Gastroesophageal sphincter (tissue), 4 donors: Measurements from ENCODE around the gene NPIPB6. TPM values are rescaled to one million over a fixed set of nuclear protein-coding genes. Genes with fewer than 3 reads are reported as not detected.

Experiments
- ATAC-seq: fragments of 150-250 bp; one replicate; pipeline ENCODE4 v1.9.1; 2016; ENCODE audit warnings: mild to moderate bottlenecking, moderate library complexity
- H3K27ac ChIP-seq, 4 donors: fragments of 200-600 bp; sonication (generic) in 3 of 4; 1 replicate in 3 of 4; 2 replicates in 1 of 4; pipeline ENCODE4 v1.5.1; 2016 to 2019
- H3K27me3 ChIP-seq: fragments of 200-600 bp; sonication (generic); one replicate; pipeline ENCODE4 v1.5.1; 2019
- H3K36me3 ChIP-seq, 2 donors: fragments of 200-600 bp; sonication (generic); one replicate each; pipeline ENCODE4 v1.5.1; 2019; ENCODE audit warnings: control low read depth in 1 of 2
- H3K4me1 ChIP-seq, 3 donors: fragments of 200-600 bp; sonication (generic); 1 replicate in 2 of 3; 2 replicates in 1 of 3; pipeline ENCODE4 v1.5.1; 2016 to 2019; ENCODE audit warnings: control low read depth in 2 of 3
- H3K4me3 ChIP-seq, 2 donors: fragments of 200-600 bp; sonication (generic); one replicate each; pipeline ENCODE4 v1.5.1; 2019; ENCODE audit warnings: mild to moderate bottlenecking in 1 of 2, moderate library complexity in 1 of 2
- H3K9me3 ChIP-seq, 3 donors: fragments of 200-600 bp; sonication (generic); one replicate each; pipeline ENCODE4 v1.5.1; 2017 to 2019; ENCODE audit warnings: control low read depth in 2 of 3
- CTCF ChIP-seq, 4 experiments: fragments of 200-600 bp in 2 of 4; fragments of 450-650 bp in 2 of 4; sonication (generic) in 1 of 4; IDR thresholded peaks; one replicate each; pipeline ENCODE4 v1.5.1; 2017 to 2019; ENCODE audit warnings: antibody characterized with exemption in 4 of 4, mild to moderate bottlenecking in 2 of 4, moderate library complexity in 2 of 4
- EP300 ChIP-seq: sonication (generic); formaldehyde crosslinking; IDR thresholded peaks from one replicate; pipeline ENCODE4 v1.6.1; 2017; ENCODE audit warnings: antibody characterized with exemption, mild to moderate bottlenecking
- POLR2A ChIP-seq, 2 donors: fragments of 450-650 bp; IDR thresholded peaks; one replicate each; pipeline ENCODE4 v1.6.1; 2017; ENCODE audit warnings: antibody characterized with exemption in 2 of 2, mild to moderate bottlenecking in 2 of 2, moderate library complexity in 1 of 2
- POLR2AphosphoS5 ChIP-seq: sonication (generic); formaldehyde crosslinking; IDR thresholded peaks from one replicate; pipeline ENCODE4 v1.6.1; 2017; ENCODE audit warnings: antibody characterized with exemption
- WGBS, 2 donors: methylation state at CpG; one replicate each; pipeline ENCODE4 v1.1.5; 2018; ENCODE audit warnings: low coverage in 1 of 2; 5-methylcytosine and 5-hydroxymethylcytosine counted together
- total RNA-seq, 4 donors: library from RNA; depleted of rRNA; stranded (reverse); fragments of >200 nt; gene quantifications; one replicate each; pipeline ENCODE4 v1.1.0, GENCODE V29; 2016

Gene NPIPB6
- total RNA-seq, 4 donors from 2014 or later, result 1.1 to 2.8 TPM; not detected in 2

- H3K4me3 ChIP-seq, result no peak overlapping the region
- no peak for ATAC-seq
- no peaks in the 10 kb centered on the region for H3K36me3 ChIP-seq
- no CpG with 5 or more reads among the region's 6 CpGs for WGBS, 2 donors
- no peaks in the 10 kb centered on the region for H3K9me3 ChIP-seq
- TF ChIP-seq EP300 (no peak), CTCF (IDR thresholded peaks at IDR 0.05) (no peak), POLR2A (IDR thresholded peaks at IDR 0.05) (no peak), POLR2AphosphoS5 (no peak)
- peaks cover 20% of the 10 kb centered on the region for H3K27me3 ChIP-seq
- no peaks in the 10 kb centered on the region for H3K4me1 ChIP-seq
- H3K27ac ChIP-seq, result no peak overlapping the region
These were observed 62.2 kb downstream of the NPIPB6 start for GRCh38 chr16:28301154-28301553.

- Histone ChIP-seq H3K4me1 (no peaks in the 10 kb centered on the region), H3K4me3 (no peak overlapping the region), H3K27ac (no peak overlapping the region), H3K27me3 (peaks cover 18% of the 10 kb centered on the region), H3K9me3 (no peaks in the 10 kb centered on the region), H3K36me3 (no peaks in the 10 kb centered on the region)
- no peak for TF ChIP-seq POLR2AphosphoS5
- no peak for TF ChIP-seq POLR2A (IDR thresholded peaks at IDR 0.05)
- TF ChIP-seq EP300, result no peak
- no peak for TF ChIP-seq CTCF (IDR thresholded peaks at IDR 0.05)
- ATAC-seq, result no peak
- 89 to 96% methylated on average over 4 of the region's 5 CpGs for WGBS, 2 donors
These were observed 63.0 kb downstream of the NPIPB6 start for GRCh38 chr16:28300327-28300726.

- no peak for ATAC-seq
- Histone ChIP-seq H3K4me3 (no peak overlapping the region), H3K9me3 (no peaks in the 10 kb centered on the region), H3K4me1 (peaks cover 0 to 3% (median 0%) of the 10 kb centered on the region in 3 donors), H3K27ac (no peak overlapping the region), H3K36me3 (no peaks in the 10 kb centered on the region), H3K27me3 (peaks cover 31% of the 10 kb centered on the region)
- 100% methylated on average over 1 of the region's 4 CpGs; no CpG with 5 or more reads in 1 of the 2 donors for WGBS, 2 donors
- TF ChIP-seq EP300 (no peak), POLR2A (IDR thresholded peaks at IDR 0.05) (no peak), POLR2AphosphoS5 (no peak), CTCF (IDR thresholded peaks at IDR 0.05) (no peak)
These were observed 64.8 kb downstream of the NPIPB6 start for GRCh38 chr16:28298511-28298878.

GRCh38 chr16:28297784-28298510, 65.4 kb downstream of the NPIPB6 start:
- no peak for ATAC-seq
- Histone ChIP-seq H3K27ac (no peak overlapping the region), H3K4me1 (peaks cover 0 to 9% (median 5%) of the 10 kb centered on the region in 3 donors), H3K9me3 (no peaks in the 10 kb centered on the region), H3K27me3 (peaks cover 37% of the 10 kb centered on the region), H3K4me3 (no peak overlapping the region), H3K36me3 (no peaks in the 10 kb centered on the region)
- 50% methylated on average over 1 of the region's 11 CpGs; no CpG with 5 or more reads in 1 of the 2 donors for WGBS, 2 donors
- TF ChIP-seq CTCF (IDR thresholded peaks at IDR 0.05) (no peak), EP300 (no peak), POLR2A (IDR thresholded peaks at IDR 0.05) (no peak), POLR2AphosphoS5 (no peak)

- no peak for ATAC-seq
- H3K27ac ChIP-seq, result no peak overlapping the region
- H3K36me3 ChIP-seq, result no peaks in the 10 kb centered on the region
- peaks cover 39% of the 10 kb centered on the region for H3K27me3 ChIP-seq
- TF ChIP-seq CTCF (IDR thresholded peaks at IDR 0.05) (no peak), POLR2A (IDR thresholded peaks at IDR 0.05) (no peak), POLR2AphosphoS5 (no peak), EP300 (no peak)
- H3K4me1 ChIP-seq, result peaks cover 0 to 14% (median 9%) of the 10 kb centered on the region in 3 donors
- 60 to 92% methylated on average over 1 to 2 of the region's 2 CpGs for WGBS, 2 donors
- H3K4me3 ChIP-seq, result no peak overlapping the region
- no peaks in the 10 kb centered on the region for H3K9me3 ChIP-seq
These were observed 66.0 kb downstream of the NPIPB6 start for GRCh38 chr16:28297308-28297707.
